Liver (tissue), 9 donors: Measurements from ENCODE around the gene HBA2. TPM values are rescaled to one million over a fixed set of nuclear protein-coding genes. Genes with fewer than 3 reads are reported as not detected.

Source experiments
- DNase-seq: peaks from one replicate; pipeline ENCODE4 v3.0.0-alpha.2; 2017; ENCODE audit warnings: low spot score
- H3K27ac ChIP-seq, 2 donors: one replicate each; pipeline ENCODE4 v1.7.0; 2013; ENCODE audit warnings: inconsistent platforms in 2 of 2, low read length in 2 of 2, control low read depth in 1 of 2, low read depth in 1 of 2, mild to moderate bottlenecking in 1 of 2
- H3K27me3 ChIP-seq, 4 donors: one replicate each; pipeline versions ENCODE4 v1.6.1 to v1.7.0; 2013; ENCODE audit warnings: low read length in 3 of 4, inconsistent platforms in 1 of 4, mild to moderate bottlenecking in 1 of 4, moderate library complexity in 1 of 4; ENCODE audit not compliant: control insufficient read depth in 4 of 4, insufficient read depth in 4 of 4
- H3K36me3 ChIP-seq, 4 donors: one replicate each; pipeline versions ENCODE4 v1.6.1 to v1.7.0; 2013; ENCODE audit warnings: low read length in 3 of 4, mild to moderate bottlenecking in 3 of 4, low read depth in 1 of 4, moderate library complexity in 1 of 4; ENCODE audit not compliant: control insufficient read depth in 4 of 4, insufficient read depth in 3 of 4
- H3K4me1 ChIP-seq, 4 donors: one replicate each; pipeline versions ENCODE4 v1.6.1 to v1.7.0; 2013; ENCODE audit warnings: low read length in 3 of 4, mild to moderate bottlenecking in 3 of 4, moderate library complexity in 1 of 4; ENCODE audit not compliant: control insufficient read depth in 4 of 4, insufficient read depth in 4 of 4
- H3K4me3 ChIP-seq, 3 donors: one replicate each; pipeline versions ENCODE4 v1.6.1 to v1.7.0; 2013; ENCODE audit warnings: low read length in 3 of 3, control low read depth in 1 of 3, low read depth in 1 of 3, mild to moderate bottlenecking in 1 of 3
- H3K9ac ChIP-seq, 2 donors: one replicate each; pipeline ENCODE4 v1.7.0; 2013; ENCODE audit warnings: low read length in 2 of 2, mild to moderate bottlenecking in 2 of 2, moderate library complexity in 2 of 2, control low read depth in 1 of 2, low read depth in 1 of 2
- H3K9me3 ChIP-seq, 4 donors: one replicate each; pipeline versions ENCODE4 v1.6.1 to v1.7.0; 2013; ENCODE audit warnings: low read length in 3 of 4; ENCODE audit not compliant: control insufficient read depth in 4 of 4
- ATF3 ChIP-seq: IDR thresholded peaks from 2 replicates; pipeline ENCODE4 v1.6.1; 2016; ENCODE audit warnings: antibody characterized with exemption
- CTCF ChIP-seq: fragments of 150-350 bp; IDR thresholded peaks from 2 replicates; pipeline ENCODE4 v1.5.1; 2017; ENCODE audit warnings: improper control_type of control experiment, low read depth, low read length; ENCODE audit not compliant: missing input control
- EGR1 ChIP-seq, 2 donors: IDR thresholded peaks; 2 replicates each; pipeline ENCODE4 v1.6.1; 2016 to 2018; ENCODE audit warnings: antibody characterized with exemption in 2 of 2, low read depth in 2 of 2
- FOXA1 ChIP-seq: IDR thresholded peaks from 2 replicates; pipeline ENCODE4 v1.6.1; 2016; ENCODE audit warnings: antibody characterized with exemption
- FOXA2 ChIP-seq: IDR thresholded peaks from 2 replicates; pipeline ENCODE4 v1.6.1; 2016; ENCODE audit warnings: antibody characterized with exemption
- GABPA ChIP-seq, 2 donors: IDR thresholded peaks in 1 of 2; conservative IDR thresholded peaks in 1 of 2; 2 replicates each; pipeline ENCODE4 v1.6.1; 2016; ENCODE audit warnings: antibody characterized with exemption in 2 of 2, mild to moderate bottlenecking in 1 of 2, moderate library complexity in 1 of 2
- HNF4A ChIP-seq, 2 donors: conservative IDR thresholded peaks; 2 replicates each; pipeline ENCODE4 v1.6.1; 2016; ENCODE audit warnings: antibody characterized with exemption in 2 of 2, mild to moderate bottlenecking in 2 of 2
- HNF4G ChIP-seq: IDR thresholded peaks from 2 replicates; pipeline ENCODE4 v1.6.1; 2016; ENCODE audit warnings: antibody characterized with exemption
- JUND ChIP-seq, 2 donors: IDR thresholded peaks; 2 replicates each; pipeline ENCODE4 v1.6.1; 2016; ENCODE audit warnings: antibody characterized with exemption in 2 of 2
- MAX ChIP-seq: IDR thresholded peaks from 2 replicates; pipeline ENCODE4 v1.6.1; 2016; ENCODE audit warnings: antibody characterized with exemption
- NR2F2 ChIP-seq: IDR thresholded peaks from 2 replicates; pipeline ENCODE4 v1.6.1; 2016; ENCODE audit warnings: antibody characterized with exemption
- RAD21 ChIP-seq, 2 donors: IDR thresholded peaks; 2 replicates each; pipeline ENCODE4 v1.6.1; 2016; ENCODE audit warnings: antibody characterized with exemption in 2 of 2, mild to moderate bottlenecking in 2 of 2
- REST ChIP-seq: IDR thresholded peaks from 2 replicates; pipeline ENCODE4 v1.6.1; 2016; ENCODE audit warnings: antibody characterized with exemption, mild to moderate bottlenecking
- SP1 ChIP-seq: IDR thresholded peaks from 2 replicates; pipeline ENCODE4 v1.6.1; 2018; ENCODE audit warnings: antibody characterized with exemption, mild to moderate bottlenecking
- TAF1 ChIP-seq: conservative IDR thresholded peaks from 2 replicates; pipeline ENCODE4 v1.6.1; 2016; ENCODE audit warnings: antibody characterized with exemption, mild to moderate bottlenecking
- YY1 ChIP-seq: IDR thresholded peaks from 2 replicates; pipeline ENCODE4 v1.6.1; 2016; ENCODE audit warnings: antibody characterized with exemption, mild to moderate bottlenecking
- ZBTB33 ChIP-seq: IDR thresholded peaks from 2 replicates; pipeline ENCODE4 v1.6.1; 2016; ENCODE audit warnings: antibody characterized with exemption
- WGBS: extraction: QIAGEN DNeasy Blood & Tissue Kit; methylation state at CpG from one replicate; pipeline ENCODE4 v1.1.7; 2013; 5-methylcytosine and 5-hydroxymethylcytosine counted together
- polyA plus RNA-seq, 2 donors: library from polyadenylated mRNA; stranded (reverse) in 1 of 2; unstranded in 1 of 2; fragments of 200-250 nt in 1 of 2; fragments of >200 nt in 1 of 2; fragmentation: Nextera tagmentation in 1 of 2; extraction: Ambion mirVana in 1 of 2; gene quantifications; one replicate each; pipeline versions ENCODE4 v1.2.1 to v1.2.3, GENCODE V29; 2013 to 2015
- total RNA-seq, 2 donors: library from RNA; depleted of rRNA; stranded (reverse); fragments of >200 nt; gene quantifications; one replicate each; pipeline ENCODE4 v1.2.3, GENCODE V29; 2014
- donor health status: healthy.
- donor health status: healthy.
- donor health status: healthy.
- donor health status: healthy.
- donor health status: healthy.

The HBA2 gene
- total and polyA plus RNA-seq, 4 donors = 2.8 to 36,951 (median 46.0) TPM

- no peak overlapping the region for H3K9ac ChIP-seq
- H3K9me3 ChIP-seq = no peaks in the 10 kb centered on the region
- H3K4me3 ChIP-seq = no peak overlapping the region
- DNase-seq = no peak
- H3K27ac ChIP-seq = no peak overlapping the region
- H3K27me3 ChIP-seq = no peaks in the 10 kb centered on the region
- TF ChIP-seq ATF3 = no peak
- no peak for TF ChIP-seq SP1
- no peaks in the 10 kb centered on the region for H3K36me3 ChIP-seq
- H3K4me1 ChIP-seq = peaks cover 0 to under 1% (median 0%) of the 10 kb centered on the region in 4 donors
- WGBS = 96% methylated on average over 7 of the region's 7 CpGs
These were observed 40.6 kb upstream of the HBA2 start for GRCh38 chr16:132120-132519.

- peaks cover 0 to 6% (median 1%) of the 10 kb centered on the region in 4 donors for H3K4me1 ChIP-seq
- no peak overlapping the region for H3K4me3 ChIP-seq
- no peak for DNase-seq
- 94% methylated on average over 2 of the region's 2 CpGs for WGBS
- no peaks in the 10 kb centered on the region for H3K36me3 ChIP-seq
- no peak overlapping the region for H3K27ac ChIP-seq
- H3K9me3 ChIP-seq = no peaks in the 10 kb centered on the region
- H3K27me3 ChIP-seq = no peaks in the 10 kb centered on the region
- no peak overlapping the region for H3K9ac ChIP-seq
- TF ChIP-seq RAD21 (IDR thresholded peaks at IDR 0.05) (no peak), CTCF (no peak), FOXA2 (no peak), REST (no peak), JUND (IDR thresholded peaks at IDR 0.05) (no peak), HNF4A (conservative IDR thresholded peaks at IDR 0.05) (no peak), GABPA (IDR thresholded peaks at IDR 0.05 in 1 of 2, conservative IDR thresholded peaks at IDR 0.05 in 1 of 2) (no peak), EGR1 (IDR thresholded peaks at IDR 0.05; ENCODE audit: low read depth in 2 of 2) (no peak), TAF1 (no peak), SP1 (no peak), ZBTB33 (no peak), HNF4G (no peak), NR2F2 (no peak), MAX (no peak), YY1 (no peak), ATF3 (no peak), FOXA1 (no peak)
These were observed 39.0 kb upstream of the HBA2 start for GRCh38 chr16:133716-134115.
